Melanocyte of skin (primary cell): ENCODE measurements around the gene PSMD11. TPM values are rescaled to one million over a fixed set of nuclear protein-coding genes. Genes with fewer than 3 reads are reported as not detected.

Experiments
- small RNA-seq, 2 donors: library from RNA; depleted of rRNA; stranded (forward); fragments of <200 nt; gene quantifications; one replicate each; pipeline ENCODE3, GENCODE V24; 2012
- total RNA-seq, 2 donors: library from RNA; depleted of rRNA; stranded (reverse); fragments of >200 nt; gene quantifications; 2 replicates each; pipeline ENCODE4 v1.2.3, GENCODE V29; 2012

PSMD11 gene
- 100 to 1,000 TPM in 1 of 2 donors, 10 to 100 TPM in 1; 95.0 to 147 TPM for total RNA-seq

GRCh38 chr17:32444301-32445073 is at the start of gene PSMD11:
TSS of gene PSMD11 (plus strand) at chr17:32444510. CDS start at chr17:32444524, 14 bp downstream.

GRCh38 chr17:32486701-32487472 is 42.6 kb downstream of the PSMD11 start, which contains the start of gene CDK5R1:
TSS of gene CDK5R1 (plus strand) at chr17:32486993. CDS start at chr17:32487621, 628 bp downstream.

Small RNA genes within 50 kb of the gene (small RNA-seq; reads per million reads assigned to genes)
- 0 reads per million in 2 donors for gene AC005899.2
- 0 to 0.04 reads per million in 2 donors for gene AC005899.6
- 0 reads per million in 2 donors for gene RF00019

Other genes with a start within 250 kb of the PSMD11 start
- under 1 TPM; 0.33 to 0.34 TPM for gene RHBDL3, start 178.7 kb upstream of the PSMD11 start, total RNA-seq
- 10 to 100 TPM; 11.7 to 13.4 TPM for gene C17orf75, start 102.3 kb upstream of the PSMD11 start, total RNA-seq
- 100 to 1,000 TPM; 103 to 149 TPM for gene ZNF207, start 94.4 kb upstream of the PSMD11 start, total RNA-seq
- gene CDK5R1, start 42.5 kb downstream of the PSMD11 start, total RNA-seq: 10 to 100 TPM in 1 of 2 donors, 1 to 10 TPM in 1; 5.2 to 16.0 TPM